ENCODE data around the gene NMD3.

Gene NMD3

GRCh38 chr3:161230621-161231171 lies 9.6 kb downstream of the NMD3 start:
- no peaks in the 10 kb centered on the region for H3K9me2 ChIP-seq (replicated peaks; ENCODE audit: insufficient read depth, low read length)
- H3K27me3 ChIP-seq (ENCODE audit: low read length): no peaks in the 10 kb centered on the region
- H3K9me3 ChIP-seq (ENCODE audit: insufficient read depth, low read length): no peaks in the 10 kb centered on the region
- H2AFZ ChIP-seq (ENCODE audit: low read depth, low read length, severe bottlenecking): no peak overlapping the region
- no peak overlapping the region for H3K4me2 ChIP-seq (ENCODE audit: low read depth, low read length, poor library complexity, severe bottlenecking)
- peaks cover 41% of the 10 kb centered on the region for H3K36me3 ChIP-seq (ENCODE audit: low read length)
- no peak overlapping the region for H3K4me3 ChIP-seq (ENCODE audit: insufficient read depth, low read length, poor library complexity, severe bottlenecking)
- TF ChIP-seq, protein P1, sequence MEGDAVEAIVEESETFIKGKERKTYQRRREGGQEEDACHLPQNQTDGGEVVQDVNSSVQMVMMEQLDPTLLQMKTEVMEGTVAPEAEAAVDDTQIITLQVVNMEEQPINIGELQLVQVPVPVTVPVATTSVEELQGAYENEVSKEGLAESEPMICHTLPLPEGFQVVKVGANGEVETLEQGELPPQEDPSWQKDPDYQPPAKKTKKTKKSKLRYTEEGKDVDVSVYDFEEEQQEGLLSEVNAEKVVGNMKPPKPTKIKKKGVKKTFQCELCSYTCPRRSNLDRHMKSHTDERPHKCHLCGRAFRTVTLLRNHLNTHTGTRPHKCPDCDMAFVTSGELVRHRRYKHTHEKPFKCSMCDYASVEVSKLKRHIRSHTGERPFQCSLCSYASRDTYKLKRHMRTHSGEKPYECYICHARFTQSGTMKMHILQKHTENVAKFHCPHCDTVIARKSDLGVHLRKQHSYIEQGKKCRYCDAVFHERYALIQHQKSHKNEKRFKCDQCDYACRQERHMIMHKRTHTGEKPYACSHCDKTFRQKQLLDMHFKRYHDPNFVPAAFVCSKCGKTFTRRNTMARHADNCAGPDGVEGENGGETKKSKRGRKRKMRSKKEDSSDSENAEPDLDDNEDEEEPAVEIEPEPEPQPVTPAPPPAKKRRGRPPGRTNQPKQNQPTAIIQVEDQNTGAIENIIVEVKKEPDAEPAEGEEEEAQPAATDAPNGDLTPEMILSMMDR (IDR thresholded peaks at IDR 0.05; ENCODE audit: insufficient read depth, low read length, poor library complexity, severe bottlenecking): no peak
- no peak for TF ChIP-seq EZH2phosphoT487 (conservative IDR thresholded peaks at IDR 0.05; ENCODE audit: low read length)
- no peak overlapping the region for H3K9ac ChIP-seq (ENCODE audit: low read length)
- peaks cover 8% of the 10 kb centered on the region; the same call in 1 of the 2 replicates for H4K20me1 ChIP-seq (ENCODE audit: low read depth, low read length)
- no peaks in the 10 kb centered on the region for H3F3A ChIP-seq (ENCODE audit: insufficient read depth)
- no peak overlapping the region for H3K27ac ChIP-seq (ENCODE audit: low read depth, low read length)
- H3K79me2 ChIP-seq (ENCODE audit: insufficient read depth, low read length): peaks cover 51% of the 10 kb centered on the region

DNA sequence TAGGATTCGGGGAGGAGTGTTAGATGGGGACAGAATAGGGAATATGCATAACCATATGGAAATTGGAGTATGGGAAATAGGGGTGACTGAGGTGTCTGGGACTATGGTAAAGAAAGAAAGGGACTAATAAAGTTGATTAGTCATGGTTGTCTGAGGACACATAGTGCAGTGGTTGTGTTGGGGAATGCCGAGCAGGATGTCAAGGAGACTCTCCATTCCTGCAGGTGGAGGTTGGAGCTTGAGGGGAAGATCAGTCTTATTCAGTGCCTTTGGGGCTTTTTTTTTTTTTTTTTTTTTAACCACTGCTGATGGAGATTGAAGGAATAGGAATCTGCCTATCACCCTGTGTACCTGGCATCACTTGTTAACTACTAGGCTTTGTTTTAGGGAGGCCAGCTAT lies 10.8 kb downstream of the NMD3 start:
- no peak for TF ChIP-seq EZH2phosphoT487 (conservative IDR thresholded peaks at IDR 0.05; ENCODE audit: low read length)
- TF ChIP-seq, protein P1 (IDR thresholded peaks at IDR 0.05; ENCODE audit: insufficient read depth, low read length, poor library complexity, severe bottlenecking): no peak
- Histone ChIP-seq H3K4me3 (ENCODE audit: insufficient read depth, low read length, poor library complexity, severe bottlenecking) (no peak overlapping the region), H3K27ac (ENCODE audit: low read depth, low read length) (no peak overlapping the region), H3K9ac (ENCODE audit: low read length) (no peak overlapping the region), H4K20me1 (ENCODE audit: low read depth, low read length) (peaks cover 8% of the 10 kb centered on the region; the same call in 1 of the 2 replicates), H3K36me3 (ENCODE audit: low read length) (peaks cover 47% of the 10 kb centered on the region), H3K4me2 (ENCODE audit: low read depth, low read length, poor library complexity, severe bottlenecking) (no peak overlapping the region), H2AFZ (ENCODE audit: low read depth, low read length, severe bottlenecking) (no peak overlapping the region), H3F3A (ENCODE audit: insufficient read depth) (no peaks in the 10 kb centered on the region), H3K9me2 (replicated peaks; ENCODE audit: insufficient read depth, low read length) (no peaks in the 10 kb centered on the region), H3K27me3 (ENCODE audit: low read length) (no peaks in the 10 kb centered on the region), H3K9me3 (ENCODE audit: insufficient read depth, low read length) (no peaks in the 10 kb centered on the region), H3K79me2 (ENCODE audit: insufficient read depth, low read length) (peaks cover 45% of the 10 kb centered on the region)

DNA sequence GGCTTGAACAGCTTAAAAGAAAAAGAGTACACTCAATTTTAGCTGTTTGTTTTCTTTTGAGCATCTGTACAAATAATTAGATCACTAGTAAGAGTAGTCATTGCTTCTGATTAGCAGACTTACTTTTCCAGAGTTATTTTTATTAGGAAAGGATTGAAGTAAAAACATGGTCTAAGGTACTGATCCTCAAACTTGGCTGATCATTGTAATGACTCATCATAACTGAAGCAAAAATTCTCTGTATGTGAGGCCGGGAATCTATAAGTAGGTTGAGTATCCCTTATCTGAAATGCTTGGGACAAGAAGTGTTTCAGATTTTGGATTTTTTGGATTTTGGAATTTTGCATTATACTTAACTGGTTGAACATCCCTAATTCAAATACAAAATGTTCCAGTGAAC lies 12.4 kb downstream of the NMD3 start:
- H2AFZ ChIP-seq (ENCODE audit: low read depth, low read length, severe bottlenecking): no peak overlapping the region
- H3K4me2 ChIP-seq (ENCODE audit: low read depth, low read length, poor library complexity, severe bottlenecking): no peak overlapping the region
- no peak overlapping the region for H3K4me3 ChIP-seq (ENCODE audit: insufficient read depth, low read length, poor library complexity, severe bottlenecking)
- no peak overlapping the region for H3K27ac ChIP-seq (ENCODE audit: low read depth, low read length)
- H4K20me1 ChIP-seq (ENCODE audit: low read depth, low read length): no peaks in the 10 kb centered on the region
- H3K27me3 ChIP-seq (ENCODE audit: low read length): no peaks in the 10 kb centered on the region
- H3K9ac ChIP-seq (ENCODE audit: low read length): no peak overlapping the region
- peaks cover 47% of the 10 kb centered on the region for H3K36me3 ChIP-seq (ENCODE audit: low read length)
- TF ChIP-seq, protein P1 (IDR thresholded peaks at IDR 0.05; ENCODE audit: insufficient read depth, low read length, poor library complexity, severe bottlenecking): no peak
- TF ChIP-seq EZH2phosphoT487 (conservative IDR thresholded peaks at IDR 0.05; ENCODE audit: low read length): no peak
- no peaks in the 10 kb centered on the region for H3F3A ChIP-seq (ENCODE audit: insufficient read depth)
- H3K9me3 ChIP-seq (ENCODE audit: insufficient read depth, low read length): no peaks in the 10 kb centered on the region
- H3K9me2 ChIP-seq (replicated peaks; ENCODE audit: insufficient read depth, low read length): no peaks in the 10 kb centered on the region
- peaks cover 40% of the 10 kb centered on the region for H3K79me2 ChIP-seq (ENCODE audit: insufficient read depth, low read length)
